WERI-Rb-1 (cell line): ENCODE measurements around the gene RPTOR.

Experiments used
- DNase-seq: peaks from one replicate; pipeline ENCODE4 v3.0.0-alpha.2; 2020
- H3K27ac ChIP-seq: fragments of 250-450 bp; sonication (Bioruptor Pico); 2 replicates; pipeline ENCODE4 v1.5.1; 2020; ENCODE audit warnings: mild to moderate bottlenecking, moderate library complexity
- H3K27me3 ChIP-seq: fragments of 250-450 bp; sonication (Bioruptor Pico); 2 replicates; pipeline ENCODE4 v1.5.1; 2021; ENCODE audit warnings: mild to moderate bottlenecking, low read depth, moderate library complexity; ENCODE audit not compliant: insufficient read depth, severe bottlenecking
- H3K36me3 ChIP-seq: fragments of 250-450 bp; sonication (Bioruptor Pico); 2 replicates; pipeline ENCODE4 v1.5.1; 2020; ENCODE audit warnings: mild to moderate bottlenecking, moderate library complexity
- H3K4me3 ChIP-seq: 2 replicates; pipeline ENCODE4 v1.5.1; 2011; ENCODE audit warnings: low read depth, mild to moderate bottlenecking, control low read depth, low read length
- H3K9me3 ChIP-seq: fragments of 250-450 bp; sonication (Bioruptor Pico); 2 replicates; pipeline ENCODE4 v1.5.1; 2021; ENCODE audit warnings: mild to moderate bottlenecking, moderate library complexity; ENCODE audit not compliant: severe bottlenecking
- TF ChIP-seq, protein P1 (sequence below): IDR thresholded peaks from 2 replicates; pipeline ENCODE4 v1.5.1; 2011; ENCODE audit warnings: low read depth, mild to moderate bottlenecking, control low read depth, inconsistent platforms, low read length

RPTOR gene

DNA sequence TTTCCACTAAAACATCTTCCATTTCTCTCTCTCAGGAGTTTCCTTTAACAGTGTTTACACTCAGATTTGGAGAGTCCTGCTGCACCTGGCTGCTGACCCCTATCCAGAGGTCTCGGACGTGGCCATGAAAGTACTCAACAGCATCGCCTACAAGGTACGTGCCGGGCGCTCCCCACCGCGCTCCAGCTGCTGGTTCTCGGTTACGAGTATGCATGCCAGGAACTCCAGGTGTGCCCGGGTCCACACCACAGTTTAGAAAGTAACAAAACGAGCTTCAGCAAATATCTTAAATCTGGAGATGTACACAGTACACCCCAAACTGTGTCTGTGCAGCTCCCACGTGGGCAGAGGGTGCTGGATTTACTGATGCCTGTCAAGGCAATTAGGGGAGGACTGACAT lies 364.1 kb downstream of the RPTOR start:
- TF ChIP-seq, protein P1, sequence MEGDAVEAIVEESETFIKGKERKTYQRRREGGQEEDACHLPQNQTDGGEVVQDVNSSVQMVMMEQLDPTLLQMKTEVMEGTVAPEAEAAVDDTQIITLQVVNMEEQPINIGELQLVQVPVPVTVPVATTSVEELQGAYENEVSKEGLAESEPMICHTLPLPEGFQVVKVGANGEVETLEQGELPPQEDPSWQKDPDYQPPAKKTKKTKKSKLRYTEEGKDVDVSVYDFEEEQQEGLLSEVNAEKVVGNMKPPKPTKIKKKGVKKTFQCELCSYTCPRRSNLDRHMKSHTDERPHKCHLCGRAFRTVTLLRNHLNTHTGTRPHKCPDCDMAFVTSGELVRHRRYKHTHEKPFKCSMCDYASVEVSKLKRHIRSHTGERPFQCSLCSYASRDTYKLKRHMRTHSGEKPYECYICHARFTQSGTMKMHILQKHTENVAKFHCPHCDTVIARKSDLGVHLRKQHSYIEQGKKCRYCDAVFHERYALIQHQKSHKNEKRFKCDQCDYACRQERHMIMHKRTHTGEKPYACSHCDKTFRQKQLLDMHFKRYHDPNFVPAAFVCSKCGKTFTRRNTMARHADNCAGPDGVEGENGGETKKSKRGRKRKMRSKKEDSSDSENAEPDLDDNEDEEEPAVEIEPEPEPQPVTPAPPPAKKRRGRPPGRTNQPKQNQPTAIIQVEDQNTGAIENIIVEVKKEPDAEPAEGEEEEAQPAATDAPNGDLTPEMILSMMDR, result no peak
- Histone ChIP-seq H3K27me3 (no peaks in the 10 kb centered on the region), H3K9me3 (peaks cover 3% of the 10 kb centered on the region), H3K4me3 (no peak overlapping the region), H3K27ac (no peak overlapping the region), H3K36me3 (peaks cover 66% of the 10 kb centered on the region)
- no peak for DNase-seq

DNA sequence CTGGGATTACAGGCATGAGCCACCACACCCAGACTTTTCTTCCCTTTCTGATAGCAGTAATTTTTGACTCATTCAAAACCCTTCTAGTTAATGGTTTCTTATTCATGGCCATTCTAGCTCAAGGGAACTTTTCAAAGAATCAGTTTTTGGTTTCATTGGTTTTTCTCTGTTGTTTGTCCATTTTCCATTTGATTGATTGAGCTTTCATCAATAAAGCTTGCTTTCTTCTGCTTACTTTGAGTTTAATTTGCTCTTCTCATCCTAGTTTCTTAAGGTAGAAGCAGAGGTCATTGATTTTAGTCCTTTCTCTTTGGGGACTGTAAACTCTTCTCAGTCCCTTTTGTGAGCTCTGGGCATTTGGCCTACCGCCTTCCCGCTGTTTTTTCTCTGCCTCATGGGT lies 365.0 kb downstream of the RPTOR start:
- DNase-seq, result no peak
- Histone ChIP-seq H3K4me3 (no peak overlapping the region), H3K9me3 (peaks cover 12% of the 10 kb centered on the region), H3K27ac (no peak overlapping the region), H3K36me3 (peaks cover 68% of the 10 kb centered on the region), H3K27me3 (no peaks in the 10 kb centered on the region)
- TF ChIP-seq, protein P1, result no peak

DNA sequence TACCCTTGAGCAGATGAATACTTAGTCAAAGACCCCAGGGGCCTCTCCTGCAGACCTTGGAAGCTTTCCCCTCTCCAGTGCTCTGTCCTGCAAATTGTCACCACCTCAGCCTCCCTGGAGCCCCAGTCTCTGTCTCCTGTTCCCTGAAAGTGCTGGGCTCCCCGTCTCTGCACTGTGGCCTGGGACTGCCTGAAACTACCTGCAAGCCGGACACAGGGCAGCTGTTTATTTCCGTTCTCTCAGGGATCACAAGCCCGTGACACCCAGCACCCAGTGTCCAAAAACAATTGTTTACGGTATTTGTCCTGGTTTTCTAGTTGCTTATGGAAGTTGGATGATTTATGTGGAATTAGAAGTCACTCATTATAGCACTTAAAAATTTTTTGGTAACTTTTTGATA lies 365.4 kb downstream of the RPTOR start:
- H3K36me3 ChIP-seq, result peaks cover 70% of the 10 kb centered on the region
- H3K27ac ChIP-seq, result no peak overlapping the region
- peaks cover 15% of the 10 kb centered on the region for H3K9me3 ChIP-seq
- DNase-seq, result no peak
- no peak overlapping the region for H3K4me3 ChIP-seq
- no peaks in the 10 kb centered on the region for H3K27me3 ChIP-seq
- TF ChIP-seq, protein P1, result no peak

DNA sequence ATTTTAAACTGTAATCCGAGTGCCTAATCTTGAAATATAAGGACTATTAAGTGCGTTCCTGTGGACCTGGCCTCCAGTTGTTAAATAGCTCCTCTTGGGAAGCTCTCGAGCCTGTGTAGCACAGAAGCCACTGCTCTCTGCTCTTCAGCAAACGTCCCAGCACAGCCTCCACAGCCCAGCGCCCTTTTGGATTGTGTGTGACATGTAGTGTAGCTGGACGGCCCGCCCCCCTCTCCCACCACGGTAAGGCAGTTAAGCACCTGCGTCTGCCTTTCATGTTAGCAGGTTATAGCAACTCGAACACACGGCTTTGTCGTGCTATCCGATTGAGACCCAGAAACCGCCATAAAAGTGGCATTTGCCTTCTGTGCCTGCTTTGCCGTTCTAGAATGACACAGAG lies 367.8 kb downstream of the RPTOR start:
- H3K4me3 ChIP-seq, result no peak overlapping the region
- no peak overlapping the region for H3K27ac ChIP-seq
- no peaks in the 10 kb centered on the region for H3K27me3 ChIP-seq
- TF ChIP-seq, protein P1, result no peak
- H3K36me3 ChIP-seq, result peaks cover 72% of the 10 kb centered on the region
- peaks cover 15% of the 10 kb centered on the region for H3K9me3 ChIP-seq
- no peak for DNase-seq

DNA sequence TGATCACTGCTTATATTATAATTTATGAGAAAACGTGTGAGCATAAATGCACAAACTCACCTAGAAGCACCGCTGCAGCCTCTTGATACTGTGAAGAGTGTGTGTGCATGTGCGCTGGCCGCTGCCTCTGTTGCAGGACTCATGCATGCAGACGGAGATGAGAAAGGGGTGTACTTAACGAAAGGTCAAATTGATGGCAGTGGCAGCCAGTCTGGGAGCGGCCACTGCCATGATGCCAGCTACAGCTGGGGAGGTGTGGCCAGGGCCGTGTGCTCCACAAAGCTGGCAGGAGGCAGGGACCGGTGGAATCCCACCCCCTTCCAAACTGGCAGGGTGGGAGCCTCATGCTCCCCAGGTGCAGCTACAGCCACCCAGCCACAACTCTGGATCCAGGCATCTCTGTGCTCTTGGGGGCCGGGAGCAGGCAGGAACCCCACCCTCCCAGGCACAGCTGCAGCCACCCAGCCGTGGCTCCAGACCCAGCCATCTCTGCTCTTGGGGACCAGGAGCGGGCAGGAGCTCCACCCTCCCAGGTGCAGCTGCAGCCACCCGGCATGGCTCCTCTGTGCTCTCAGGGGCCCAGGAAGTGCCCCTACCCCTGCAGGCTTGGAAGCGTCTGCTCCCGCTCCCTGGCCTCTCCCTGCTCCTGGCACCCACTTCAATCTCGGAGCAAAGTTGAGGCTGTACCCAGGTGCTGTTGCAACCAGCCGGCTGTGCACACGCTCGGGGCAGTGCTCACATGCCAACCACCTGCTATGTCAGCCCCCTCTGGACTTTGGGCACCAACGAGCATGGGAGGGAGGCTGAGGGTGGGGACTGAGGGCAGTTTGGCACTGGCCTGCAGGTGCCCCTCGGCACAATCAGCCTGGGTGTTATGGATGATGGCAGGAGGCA lies 369.5 kb downstream of the RPTOR start:
- Histone ChIP-seq H3K9me3 (peaks cover 15% of the 10 kb centered on the region), H3K4me3 (no peak overlapping the region), H3K27ac (no peak overlapping the region), H3K36me3 (peaks cover 73% of the 10 kb centered on the region), H3K27me3 (no peaks in the 10 kb centered on the region)
- DNase-seq, result no peak
- TF ChIP-seq, protein P1, result no peak
